Mucosa of gallbladder (tissue), 1 donor: ENCODE data around the gene STX1B. TPM values are rescaled to one million over a fixed set of nuclear protein-coding genes. Genes with fewer than 3 reads are reported as not detected.
"Not testable (repeated sequence)": the region's sequence is repeated elsewhere in the genome, so short reads cannot be mapped to it uniquely, and the experiment has no call there.

Experiments
- DNase-seq: peaks from one replicate; pipeline ENCODE4 v3.0.0-alpha.2; 2020; ENCODE audit warnings: low spot score
- total RNA-seq: library from RNA; stranded (reverse); gene quantifications from one replicate; pipeline ENCODE4 v1.2.1, GENCODE V29; 2021
- donor health status: DM: no; HTN: no; CAD: no.

The STX1B gene
- total RNA-seq, 1 donor from 2014 or later: 0.58 TPM

DNA sequence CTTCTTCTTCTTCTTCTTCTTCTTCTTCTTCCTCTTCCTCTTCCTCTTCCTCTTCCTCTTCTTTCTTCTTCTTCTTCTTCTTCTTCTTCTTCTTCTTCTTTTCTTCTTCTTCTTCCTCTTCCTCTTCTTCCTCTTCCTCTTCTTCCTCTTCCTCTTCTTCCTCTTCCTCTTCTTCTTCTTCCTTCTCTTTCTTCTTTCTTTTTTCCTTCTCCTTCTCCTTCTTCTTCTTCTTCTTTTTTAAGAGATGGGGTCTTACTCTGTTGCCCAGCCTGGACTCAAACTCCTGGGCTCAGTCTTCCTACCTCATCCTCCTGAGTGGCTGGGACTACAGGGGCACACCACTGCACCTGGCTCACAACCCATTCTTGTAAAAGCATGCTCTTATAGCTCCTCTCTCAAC is 2.9 kb upstream of the STX1B start:
- not testable (repeated sequence) for DNase-seq

DNA sequence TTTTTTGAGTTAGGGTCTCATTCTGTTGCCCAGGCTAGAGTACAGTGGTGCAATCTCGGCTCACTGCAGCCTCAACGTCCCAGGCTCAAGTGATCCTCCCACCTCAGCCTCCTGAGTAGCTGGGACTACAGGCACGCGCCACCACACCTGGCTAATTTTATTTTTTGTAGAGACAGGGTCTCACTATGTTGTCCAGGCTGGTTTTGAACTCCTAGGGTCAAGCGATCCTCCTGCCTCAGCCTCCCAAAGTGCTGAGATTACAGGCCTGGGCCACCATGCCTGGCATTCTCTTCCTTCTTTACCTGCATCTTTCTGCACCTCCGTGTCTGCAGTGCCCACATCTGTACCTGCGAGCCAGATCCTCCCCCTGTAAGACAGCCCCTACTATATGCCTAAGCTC is 1.4 kb upstream of the STX1B start:
- DNase-seq: not testable (repeated sequence)

- no peak for DNase-seq
Measured at GRCh38 chr16:31009894-31010584, 399 bp downstream of the STX1B start.

DNA sequence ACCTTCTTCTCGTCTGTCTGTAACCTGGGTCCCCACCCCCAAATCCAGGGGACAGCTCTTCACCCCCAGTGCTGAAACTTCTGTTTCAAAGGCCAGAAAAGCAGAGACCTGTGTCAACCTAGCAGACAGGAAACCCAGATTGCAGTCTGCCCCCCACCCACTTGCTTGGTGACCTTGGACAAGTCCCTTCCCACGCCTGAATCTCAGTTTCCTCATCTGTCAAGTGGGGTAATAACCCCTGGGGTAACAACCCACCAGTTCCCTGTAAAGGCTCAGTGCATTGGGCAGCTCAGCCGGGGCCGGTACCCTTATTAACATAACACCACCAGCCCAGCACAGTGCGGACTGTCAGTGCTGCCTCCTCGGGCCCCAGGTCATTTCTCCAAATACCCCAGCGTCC is 1.3 kb downstream of the STX1B start:
- no peak for DNase-seq

- DNase-seq: no peak
Measured at GRCh38 chr16:31008551-31008950, 1.9 kb downstream of the STX1B start.

DNA sequence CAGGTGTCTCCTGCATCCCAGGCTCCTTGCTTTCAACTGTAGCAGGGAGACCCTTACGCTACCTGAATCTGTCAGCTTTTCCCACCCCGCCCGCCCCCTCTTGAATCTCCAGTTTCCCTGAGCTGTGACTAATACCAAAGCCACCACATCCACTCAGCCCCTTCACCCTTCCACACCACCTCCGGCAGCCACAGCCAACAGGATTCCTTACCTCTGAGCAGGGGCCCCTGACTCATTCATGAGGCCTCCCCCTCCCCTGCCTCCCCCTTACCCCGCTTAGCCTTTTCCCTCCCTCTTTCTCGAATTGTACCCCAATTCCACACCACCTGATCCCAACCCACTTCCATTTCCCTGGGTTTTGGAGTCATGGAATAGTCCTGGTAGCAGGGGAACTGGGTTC is 2.3 kb downstream of the STX1B start:
- DNase-seq: no peak

GRCh38 chr16:31007684-31008083 is 2.8 kb downstream of the STX1B start:
- DNase-seq: no peak

GRCh38 chr16:31006589-31006988 is 3.8 kb downstream of the STX1B start:
- DNase-seq: no peak

DNA sequence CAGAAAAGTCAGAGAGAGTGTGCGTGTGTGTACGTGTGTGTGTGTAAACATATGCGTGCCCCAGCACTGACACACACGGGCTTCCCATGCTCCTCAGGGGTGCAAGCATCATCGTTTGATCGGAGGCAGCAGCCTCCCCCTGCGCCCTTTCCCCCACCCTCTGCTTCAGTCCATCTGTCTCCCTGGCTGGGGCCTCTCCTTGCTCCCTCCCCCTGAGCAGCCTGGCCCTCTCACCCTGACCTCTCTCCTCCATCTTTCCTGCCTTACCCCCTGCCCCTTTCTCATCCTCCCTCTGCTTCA is 4.4 kb downstream of the STX1B start:
- DNase-seq: no peak

GRCh38 chr16:31005350-31006085 is 4.9 kb downstream of the STX1B start:
- no peak for DNase-seq

DNA sequence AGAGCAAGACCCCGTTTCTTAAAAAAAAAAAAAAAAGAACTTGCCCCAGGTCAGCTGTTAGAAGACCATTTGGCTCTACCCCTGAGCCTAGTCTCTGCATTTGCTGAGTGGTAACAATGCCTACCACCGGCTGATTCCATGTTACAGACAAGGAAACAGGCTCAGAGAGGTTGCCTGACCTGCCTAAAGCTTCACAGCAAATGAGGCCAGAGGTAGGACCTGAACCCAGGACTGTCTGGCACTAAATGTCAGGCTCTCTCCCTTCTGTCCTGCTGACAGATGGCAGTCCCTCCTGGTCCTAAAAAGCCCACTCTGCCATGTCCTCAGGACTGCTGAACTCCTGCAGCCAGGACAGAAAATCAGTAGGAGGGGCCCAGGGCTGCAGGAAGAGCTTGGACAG is 5.8 kb downstream of the STX1B start:
- no peak for DNase-seq

- DNase-seq: no peak
Measured at GRCh38 chr16:31003744-31004143, 6.7 kb downstream of the STX1B start.

DNA sequence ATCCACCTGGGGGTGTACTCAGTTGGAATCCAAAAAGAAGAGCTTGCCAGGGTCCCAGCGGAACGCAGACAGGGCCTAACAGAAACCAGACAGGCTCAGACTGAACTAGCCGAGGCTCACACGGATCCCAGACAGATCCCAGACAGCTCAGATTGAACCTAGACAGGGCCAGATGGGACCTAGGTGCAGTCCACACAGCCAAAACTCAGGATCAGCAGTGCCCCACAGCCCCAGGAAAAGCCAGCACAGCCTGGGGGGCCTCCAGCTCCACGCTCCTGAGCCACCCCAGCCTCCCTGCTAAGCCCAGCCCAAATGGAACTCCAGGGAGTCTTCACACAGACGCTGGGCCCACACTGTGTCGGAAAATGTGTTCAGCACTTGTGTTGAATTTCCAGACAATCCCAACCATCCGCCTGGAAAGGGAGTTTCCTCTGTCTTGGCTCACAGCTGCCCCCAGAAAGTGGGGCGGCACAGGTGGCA is 7.5 kb downstream of the STX1B start:
- DNase-seq: no peak

DNA sequence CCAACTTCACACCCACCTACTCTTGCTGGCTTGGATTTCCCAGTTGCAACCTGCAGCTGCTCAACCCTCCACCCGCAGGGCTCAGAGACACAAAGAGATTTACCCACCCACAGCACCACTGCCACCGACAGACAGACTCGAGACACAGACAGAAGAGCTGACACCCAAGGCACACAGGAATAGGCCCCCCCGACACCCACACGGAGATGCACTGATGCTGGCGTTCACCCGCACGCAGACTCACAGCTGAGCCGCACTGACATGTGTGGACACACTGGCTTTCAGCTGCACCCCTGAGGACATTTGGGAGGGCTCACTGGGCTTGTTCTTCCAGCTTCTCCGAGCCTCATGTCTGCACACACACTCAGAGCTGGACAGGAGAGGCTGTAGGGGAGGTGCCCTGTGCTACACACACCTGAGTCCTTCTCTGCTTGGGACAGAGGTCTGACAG is 8.2 kb downstream of the STX1B start:
- DNase-seq: no peak

- no peak for DNase-seq
Measured at GRCh38 chr16:31001507-31002249, 8.8 kb downstream of the STX1B start.

GRCh38 chr16:31000671-31001382 is 9.6 kb downstream of the STX1B start:
- no peak for DNase-seq

- no peak for DNase-seq
Measured at GRCh38 chr16:30998852-30999761, 11.3 kb downstream of the STX1B start.

- DNase-seq: no peak
Measured at GRCh38 chr16:30997725-30998711, 12.4 kb downstream of the STX1B start.

DNA sequence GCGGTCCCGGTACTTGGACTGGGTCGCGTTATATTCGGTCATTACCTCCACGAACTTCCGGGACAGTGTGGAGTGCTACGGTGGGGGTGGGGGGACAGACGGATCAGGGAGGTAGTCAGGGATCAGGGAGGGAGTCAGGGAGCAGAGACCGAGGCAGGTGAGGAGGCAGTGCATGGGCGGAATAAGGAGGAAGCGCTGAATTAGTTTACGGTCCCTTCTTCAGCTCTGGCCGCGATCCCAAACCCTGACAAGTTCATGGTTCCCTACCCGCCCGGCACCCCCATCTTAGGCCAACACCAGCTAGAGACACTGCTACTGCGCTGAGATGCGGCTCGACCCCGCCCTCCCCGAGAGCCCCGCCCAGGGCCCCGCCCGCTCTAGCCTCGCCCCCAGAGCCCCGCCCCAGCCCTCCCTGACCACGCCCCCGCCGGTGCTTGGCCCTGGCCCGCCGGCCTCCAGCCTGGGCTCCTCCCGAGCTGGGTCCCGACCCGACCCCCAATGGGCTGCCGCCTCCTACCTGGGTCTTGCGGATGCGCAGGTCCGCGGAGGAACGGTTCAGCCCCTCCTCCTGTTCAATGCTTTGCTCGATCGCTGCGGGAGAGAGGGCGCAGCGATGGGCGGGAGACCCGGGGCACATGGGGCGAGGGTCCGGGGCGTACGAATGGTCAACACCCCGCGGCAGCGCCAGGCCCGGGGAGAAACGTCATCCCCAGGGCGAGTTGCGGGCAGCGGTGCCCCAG is 13.3 kb downstream of the STX1B start:
- peak; percentile 80 for DNase-seq
